ENCODE data around the gene MYH9.
"Not testable (repeated sequence)": the region's sequence is repeated elsewhere in the genome, so short reads cannot be mapped to it uniquely, and the experiment has no call there.

MYH9 gene

DNA sequence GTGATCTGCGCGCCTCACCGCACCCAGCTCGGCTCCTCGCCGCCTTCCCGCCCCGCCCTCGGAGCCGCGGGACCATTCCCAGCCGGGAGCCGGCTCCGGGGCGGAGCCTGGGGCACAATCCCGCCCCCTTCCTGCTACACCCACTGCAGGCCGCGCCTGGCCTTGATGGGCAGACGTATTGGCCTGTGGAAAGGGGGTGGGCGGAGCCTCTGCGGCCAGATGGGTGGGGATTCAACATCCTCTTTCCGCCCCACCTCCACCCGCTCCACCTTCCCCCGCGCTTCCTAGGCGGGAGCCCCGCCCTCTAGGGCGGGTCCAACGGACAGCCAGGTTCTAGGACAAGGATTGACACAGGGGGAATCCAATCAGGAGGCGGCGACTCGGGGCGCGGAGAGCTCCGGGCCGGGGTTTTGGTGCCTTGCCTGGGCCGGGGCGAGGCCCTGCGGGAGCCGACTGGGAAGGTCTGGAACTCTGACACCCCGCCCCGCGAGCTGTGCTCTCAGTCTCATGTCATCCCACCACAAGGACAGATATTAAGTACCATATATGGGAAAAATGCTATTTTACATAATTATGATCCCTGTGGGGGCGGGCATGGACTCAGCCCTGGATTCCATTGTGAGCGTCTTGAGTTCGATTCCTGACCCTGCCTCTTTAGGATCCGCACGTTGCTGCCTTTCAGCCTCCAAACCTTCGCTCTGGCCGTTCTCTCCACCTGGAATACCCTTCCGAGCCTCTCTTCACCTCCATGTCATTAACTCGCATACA lies at the start of gene MYH9:
TSS of gene MYH9 (minus strand) at position 9 of the 768 bp plus-strand sequence. CDS start 38,731 bp downstream, outside the sequence.
- Mint-ChIP-seq H3K36me3 (ENCODE audit: low read depth) (peaks cover 27% of the 10 kb centered on the region), H3K27ac (peak within 1 kb of the TSS; percentile 99), H3K4me1 (ENCODE audit: low read depth) (peaks cover 44% of the 10 kb centered on the region), H3K4me3 (peak within 1 kb of the TSS; percentile 94), H3K9me3 (no peaks in the 10 kb centered on the region), H3K27me3 (no peaks in the 10 kb centered on the region)

DNA sequence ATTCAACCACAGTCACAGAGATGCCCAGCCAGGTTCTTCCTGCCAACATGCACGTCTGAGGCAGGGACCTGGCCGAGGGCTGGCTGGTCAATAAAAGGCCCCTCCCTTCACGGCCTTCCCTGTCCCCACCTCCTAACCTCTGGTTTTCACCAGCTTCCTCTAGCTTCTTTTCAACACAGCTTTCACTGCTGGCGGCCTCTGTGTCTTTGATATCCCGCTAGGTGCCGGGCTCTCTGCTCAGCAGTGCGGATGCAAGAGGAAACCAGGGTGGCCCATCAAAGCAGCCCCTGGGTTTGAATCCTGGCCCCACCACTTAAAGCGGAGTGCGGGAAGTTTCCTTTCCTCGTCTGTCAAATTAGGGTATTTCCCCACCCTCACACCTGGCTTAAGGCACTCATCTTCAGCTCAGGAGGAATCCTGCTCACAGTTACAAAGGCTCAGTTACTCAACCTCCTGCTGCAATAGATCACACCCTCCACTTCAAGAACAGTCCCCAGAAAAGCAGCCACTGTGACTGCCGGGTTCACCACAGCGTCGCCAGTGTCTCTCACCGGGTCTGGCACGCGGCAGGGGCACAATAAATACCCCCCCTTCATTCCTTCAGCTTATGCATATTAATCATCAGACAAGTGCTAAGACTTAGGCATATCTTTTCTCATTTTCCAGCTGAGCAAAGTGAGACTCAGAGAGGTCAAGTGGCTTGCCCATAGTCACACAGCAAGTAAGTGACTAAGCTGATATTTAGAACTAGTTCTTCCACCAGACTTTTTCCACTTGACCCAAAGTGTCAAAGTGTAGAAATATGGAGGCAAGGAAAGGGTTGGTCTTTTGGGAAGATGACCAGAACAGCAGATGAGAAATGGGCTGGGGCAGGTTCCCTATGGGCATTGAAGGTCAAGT lies 48.0 kb upstream of the MYH9 start:
- no peaks in the 10 kb centered on the region for H3K9me3 Mint-ChIP-seq
- no peaks in the 10 kb centered on the region for H3K27me3 Mint-ChIP-seq
- H3K27ac Mint-ChIP-seq: peak overlapping the region; percentile 97
- peaks cover 53% of the 10 kb centered on the region for H3K4me1 Mint-ChIP-seq (ENCODE audit: low read depth)
- H3K4me3 Mint-ChIP-seq: peak overlapping the region; percentile 76
- H3K36me3 Mint-ChIP-seq (ENCODE audit: low read depth): no peaks in the 10 kb centered on the region

DNA sequence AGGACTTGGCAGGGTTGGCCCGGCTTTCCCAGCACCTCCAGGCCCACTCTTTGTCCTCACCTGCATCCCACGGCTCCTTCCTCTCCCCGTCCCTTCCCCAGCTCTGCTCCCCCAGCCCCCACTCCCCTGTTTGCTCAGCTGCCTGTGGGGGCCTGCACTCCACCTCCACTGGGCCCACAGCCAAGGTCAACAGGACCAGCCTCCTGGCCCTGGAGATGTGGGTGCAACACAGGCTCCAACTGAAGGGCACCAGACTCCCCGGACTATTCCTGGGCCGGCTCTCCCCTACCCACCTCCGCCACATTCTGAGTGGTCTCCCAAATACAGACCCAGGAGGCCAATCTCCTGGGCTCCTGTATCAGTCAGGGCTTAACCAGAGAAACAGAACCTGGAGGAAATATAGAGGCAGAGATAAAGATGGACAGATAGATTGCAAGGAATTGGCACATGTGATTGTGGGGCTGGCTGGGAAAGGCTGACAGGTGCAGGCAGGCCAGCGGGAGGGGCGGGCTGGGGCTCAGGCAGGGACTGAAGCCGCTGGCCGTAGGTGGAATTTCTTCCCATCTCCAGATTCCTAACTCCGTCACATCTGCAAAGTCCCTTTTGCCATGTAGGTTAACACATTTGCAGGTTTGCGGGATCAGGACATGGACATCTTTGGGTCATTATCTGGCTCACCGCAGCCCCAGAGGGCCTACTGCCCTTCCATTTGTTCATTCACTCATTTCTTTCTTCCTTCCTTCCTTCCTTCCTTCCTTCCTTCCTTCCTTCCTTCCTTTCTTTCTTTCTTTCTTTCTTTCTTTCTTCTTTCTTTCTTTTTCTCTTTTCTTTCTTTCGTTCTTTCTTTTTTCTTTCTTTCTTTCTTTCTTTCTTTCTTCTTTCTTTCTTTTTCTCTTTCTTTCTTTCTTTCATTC lies 45.8 kb upstream of the MYH9 start:
- H3K36me3 Mint-ChIP-seq (ENCODE audit: low read depth): no peaks in the 10 kb centered on the region
- no peak overlapping the region for H3K4me3 Mint-ChIP-seq
- peaks cover 32% of the 10 kb centered on the region for H3K4me1 Mint-ChIP-seq (ENCODE audit: low read depth)
- no peaks in the 10 kb centered on the region for H3K9me3 Mint-ChIP-seq
- H3K27ac Mint-ChIP-seq: peak overlapping the region; percentile 97
- no peaks in the 10 kb centered on the region for H3K27me3 Mint-ChIP-seq

DNA sequence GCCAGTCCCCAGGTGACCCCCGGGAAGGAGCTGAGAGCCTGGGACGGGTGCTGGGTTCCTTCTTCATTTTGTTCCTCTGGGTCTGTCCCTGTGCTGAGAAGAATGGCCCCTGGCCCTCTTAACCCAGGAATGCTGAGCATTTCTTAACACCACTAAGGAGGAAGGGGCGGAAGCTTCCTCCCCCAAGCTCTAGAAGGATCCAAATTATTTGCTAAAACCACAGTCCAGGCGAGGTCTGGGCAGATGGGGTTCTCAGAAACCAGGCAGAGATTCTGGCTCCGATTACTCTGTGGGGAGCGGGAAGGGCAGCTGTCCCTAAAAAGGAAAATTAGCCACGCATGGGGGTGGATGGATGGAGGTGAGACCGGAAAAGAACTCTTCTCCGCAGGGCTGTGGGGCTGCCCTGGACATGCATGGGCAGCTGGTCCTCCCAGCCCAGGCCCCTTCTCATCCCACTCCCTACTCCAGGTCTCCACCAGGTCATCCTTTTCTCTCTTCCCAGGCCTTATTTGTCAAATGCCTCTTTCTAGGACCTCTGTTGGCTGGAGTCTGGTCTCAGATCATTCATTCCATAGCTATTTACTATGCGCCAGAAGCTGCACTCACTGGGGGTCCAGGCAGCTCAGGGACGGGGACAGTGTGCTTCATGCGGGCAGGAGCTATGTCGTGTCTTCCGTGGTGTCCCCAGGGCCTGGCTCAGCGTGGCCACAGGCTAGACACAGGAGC lies 45.0 kb upstream of the MYH9 start:
- Mint-ChIP-seq H3K27ac (no peak overlapping the region), H3K9me3 (no peaks in the 10 kb centered on the region), H3K27me3 (no peaks in the 10 kb centered on the region), H3K4me3 (no peak overlapping the region), H3K36me3 (ENCODE audit: low read depth) (no peaks in the 10 kb centered on the region), H3K4me1 (ENCODE audit: low read depth) (peaks cover 32% of the 10 kb centered on the region)

DNA sequence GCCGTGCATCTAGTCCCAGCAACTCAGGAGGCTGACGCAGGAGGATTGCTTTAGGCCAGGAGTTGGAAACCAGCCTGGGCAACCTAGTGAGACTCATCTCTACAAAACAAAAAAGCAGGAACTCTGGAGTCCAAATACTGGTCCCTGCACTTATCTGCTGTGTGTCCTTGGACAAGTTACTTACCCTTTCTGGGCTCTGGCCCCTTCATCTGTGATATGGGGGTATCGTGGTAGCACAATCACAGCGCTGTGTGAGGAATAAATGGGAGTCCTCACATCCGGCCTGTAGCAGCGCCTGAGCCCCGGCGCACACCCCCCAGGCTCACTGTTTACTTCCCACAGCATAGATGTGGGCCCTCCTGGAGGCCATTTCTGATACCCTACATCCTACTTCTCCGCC lies 44.2 kb upstream of the MYH9 start:
- H3K27ac Mint-ChIP-seq: no peak overlapping the region
- no peak overlapping the region for H3K4me3 Mint-ChIP-seq
- no peaks in the 10 kb centered on the region for H3K36me3 Mint-ChIP-seq (ENCODE audit: low read depth)
- no peaks in the 10 kb centered on the region for H3K27me3 Mint-ChIP-seq
- H3K4me1 Mint-ChIP-seq (ENCODE audit: low read depth): peaks cover 29% of the 10 kb centered on the region
- H3K9me3 Mint-ChIP-seq: no peaks in the 10 kb centered on the region

DNA sequence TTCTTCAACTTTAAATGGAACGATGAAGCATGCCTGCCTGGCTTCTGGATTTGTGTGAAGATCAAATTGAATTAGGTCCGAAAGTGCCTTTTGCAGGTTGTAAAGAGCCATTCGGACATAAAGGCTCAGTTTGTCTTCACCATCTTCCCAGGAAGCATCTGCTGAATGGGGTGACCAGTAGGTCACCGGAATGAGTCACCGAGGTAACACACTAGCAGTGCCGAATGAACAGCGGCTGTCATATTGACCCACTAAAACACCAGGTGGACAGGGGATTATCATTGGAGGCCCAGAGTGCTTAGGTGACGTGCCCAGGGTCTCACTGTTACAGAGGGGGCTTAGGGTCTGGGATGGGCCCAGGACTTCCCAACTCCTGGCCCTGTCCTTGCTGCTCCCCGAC lies 43.1 kb upstream of the MYH9 start:
- Mint-ChIP-seq H3K27ac (no peak overlapping the region), H3K27me3 (no peaks in the 10 kb centered on the region), H3K9me3 (no peaks in the 10 kb centered on the region), H3K4me1 (ENCODE audit: low read depth) (peaks cover 26% of the 10 kb centered on the region), H3K4me3 (no peak overlapping the region), H3K36me3 (ENCODE audit: low read depth) (no peaks in the 10 kb centered on the region)

DNA sequence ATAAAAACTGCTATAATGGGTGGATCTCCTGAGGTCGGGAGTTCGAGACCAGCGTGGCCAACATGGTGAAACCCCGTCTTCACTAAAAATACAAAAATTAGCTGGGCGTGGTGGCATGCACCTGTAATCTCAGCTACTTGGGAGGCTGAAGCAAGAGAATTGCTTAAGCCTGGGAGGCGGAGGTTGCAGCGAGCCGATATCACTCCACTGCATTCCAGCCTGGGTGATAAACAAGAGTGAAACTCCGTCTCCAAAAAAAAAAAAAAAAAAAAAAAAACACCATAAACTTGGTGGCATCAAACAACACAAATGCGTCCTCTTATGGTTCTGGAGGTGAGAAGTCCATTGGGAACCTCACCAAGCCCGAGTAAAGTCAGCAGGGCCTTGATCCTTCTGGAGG lies 40.2 kb upstream of the MYH9 start:
- not testable (repeated sequence) for H3K27me3 Mint-ChIP-seq; H3K36me3 Mint-ChIP-seq (ENCODE audit: low read depth); H3K4me3 Mint-ChIP-seq; H3K27ac Mint-ChIP-seq; H3K9me3 Mint-ChIP-seq
- H3K4me1 Mint-ChIP-seq (ENCODE audit: low read depth): peaks cover 25% of the 10 kb centered on the region

DNA sequence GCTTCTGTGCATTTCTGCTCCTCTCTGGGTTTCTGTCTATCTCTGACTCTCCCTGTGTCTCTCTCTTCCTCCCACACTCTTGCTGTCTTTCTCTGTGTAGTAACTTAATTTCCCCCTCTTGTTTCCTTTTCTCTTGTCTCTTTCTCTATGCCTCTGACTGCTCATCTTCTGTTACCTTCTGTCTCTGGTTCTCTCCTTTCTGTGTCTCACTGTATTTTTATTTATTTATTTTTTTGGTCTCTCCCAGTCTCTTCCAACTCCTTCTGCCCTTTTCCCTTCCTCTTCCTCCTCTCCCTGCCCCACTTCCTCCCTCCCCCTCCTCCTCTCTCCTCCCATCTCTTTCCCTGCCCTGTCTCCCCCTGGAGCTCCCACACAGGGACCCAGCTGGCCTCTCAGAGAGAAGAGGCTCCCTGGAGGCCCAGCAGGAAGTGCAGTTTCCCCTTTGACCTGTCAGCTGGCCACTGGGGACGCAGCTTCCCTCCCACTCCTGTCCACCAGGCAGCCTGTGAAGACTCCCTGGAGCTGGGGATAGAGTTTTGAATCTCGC lies 38.3 kb upstream of the MYH9 start:
- no peaks in the 10 kb centered on the region for H3K36me3 Mint-ChIP-seq (ENCODE audit: low read depth)
- H3K4me1 Mint-ChIP-seq (ENCODE audit: low read depth): peaks cover 25% of the 10 kb centered on the region
- peak overlapping the region; percentile 80 for H3K27ac Mint-ChIP-seq
- H3K27me3 Mint-ChIP-seq: no peaks in the 10 kb centered on the region
- H3K9me3 Mint-ChIP-seq: no peaks in the 10 kb centered on the region
- H3K4me3 Mint-ChIP-seq: no peak overlapping the region

DNA sequence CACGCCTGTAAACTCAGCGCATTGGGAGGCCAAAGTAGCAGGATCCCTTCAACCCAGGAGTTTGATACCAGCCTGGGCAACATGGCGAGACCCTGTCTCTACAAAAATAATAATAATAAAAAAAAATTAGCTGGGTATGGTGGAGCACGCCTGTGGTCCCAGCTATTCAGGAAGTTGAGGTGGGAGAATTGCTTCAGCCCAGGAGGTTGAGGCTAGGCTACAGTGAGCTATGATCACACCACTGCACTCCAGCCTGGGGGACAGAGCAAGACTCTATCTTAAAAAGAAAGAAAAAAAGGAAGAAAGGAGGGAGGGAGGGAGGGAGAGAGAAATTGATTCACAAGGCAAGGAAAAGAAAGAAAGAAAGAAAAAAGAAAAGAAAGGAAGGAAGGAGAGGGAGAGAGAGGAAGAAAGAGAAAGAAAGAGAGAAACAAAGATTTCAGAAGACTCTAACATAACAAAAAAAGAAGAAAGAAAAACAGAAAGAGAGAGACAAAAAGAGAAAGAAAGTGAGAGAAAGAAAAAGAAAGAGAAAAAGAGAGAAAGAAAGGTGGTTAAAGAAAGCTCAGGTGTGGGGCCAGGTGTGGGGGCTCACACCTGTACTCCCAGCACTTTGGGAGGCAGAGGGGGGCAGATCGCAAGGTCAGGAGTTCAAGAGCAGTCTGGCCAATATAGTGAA lies 37.3 kb upstream of the MYH9 start:
- H3K4me3 Mint-ChIP-seq: no peak overlapping the region
- H3K9me3 Mint-ChIP-seq: no peaks in the 10 kb centered on the region
- peak overlapping the region; percentile 47 for H3K27ac Mint-ChIP-seq

DNA sequence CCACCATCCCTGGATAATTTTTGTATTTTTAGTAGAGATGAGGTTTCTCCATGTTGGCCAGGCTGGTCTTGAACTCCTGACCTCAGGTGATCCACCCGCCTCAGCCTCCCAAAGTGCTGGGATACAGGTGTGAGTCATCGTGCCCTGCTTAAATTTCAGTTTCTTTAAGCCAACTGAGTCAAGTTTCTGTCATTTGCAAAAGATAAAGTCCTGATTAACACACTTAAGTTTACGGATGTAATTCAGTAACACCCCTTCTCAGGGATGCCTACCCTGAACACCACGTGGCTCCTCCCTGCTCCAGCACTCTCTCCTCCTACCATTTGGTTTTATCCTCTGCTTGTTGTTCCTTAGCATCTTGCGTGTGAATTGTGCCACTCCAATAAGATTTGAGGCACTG lies 36.7 kb upstream of the MYH9 start:
- H3K27me3 Mint-ChIP-seq; H3K4me3 Mint-ChIP-seq; H3K27ac Mint-ChIP-seq; H3K9me3 Mint-ChIP-seq; H3K36me3 Mint-ChIP-seq (ENCODE audit: low read depth): not testable (repeated sequence)
- peaks cover 28% of the 10 kb centered on the region for H3K4me1 Mint-ChIP-seq (ENCODE audit: low read depth)

More for the DNA sequence above, 37.3 kb upstream of the MYH9 start:
- H3K27me3 Mint-ChIP-seq: no peaks in the 10 kb centered on the region
- peaks cover 25% of the 10 kb centered on the region for H3K4me1 Mint-ChIP-seq (ENCODE audit: low read depth)
- no peaks in the 10 kb centered on the region for H3K36me3 Mint-ChIP-seq (ENCODE audit: low read depth)

DNA sequence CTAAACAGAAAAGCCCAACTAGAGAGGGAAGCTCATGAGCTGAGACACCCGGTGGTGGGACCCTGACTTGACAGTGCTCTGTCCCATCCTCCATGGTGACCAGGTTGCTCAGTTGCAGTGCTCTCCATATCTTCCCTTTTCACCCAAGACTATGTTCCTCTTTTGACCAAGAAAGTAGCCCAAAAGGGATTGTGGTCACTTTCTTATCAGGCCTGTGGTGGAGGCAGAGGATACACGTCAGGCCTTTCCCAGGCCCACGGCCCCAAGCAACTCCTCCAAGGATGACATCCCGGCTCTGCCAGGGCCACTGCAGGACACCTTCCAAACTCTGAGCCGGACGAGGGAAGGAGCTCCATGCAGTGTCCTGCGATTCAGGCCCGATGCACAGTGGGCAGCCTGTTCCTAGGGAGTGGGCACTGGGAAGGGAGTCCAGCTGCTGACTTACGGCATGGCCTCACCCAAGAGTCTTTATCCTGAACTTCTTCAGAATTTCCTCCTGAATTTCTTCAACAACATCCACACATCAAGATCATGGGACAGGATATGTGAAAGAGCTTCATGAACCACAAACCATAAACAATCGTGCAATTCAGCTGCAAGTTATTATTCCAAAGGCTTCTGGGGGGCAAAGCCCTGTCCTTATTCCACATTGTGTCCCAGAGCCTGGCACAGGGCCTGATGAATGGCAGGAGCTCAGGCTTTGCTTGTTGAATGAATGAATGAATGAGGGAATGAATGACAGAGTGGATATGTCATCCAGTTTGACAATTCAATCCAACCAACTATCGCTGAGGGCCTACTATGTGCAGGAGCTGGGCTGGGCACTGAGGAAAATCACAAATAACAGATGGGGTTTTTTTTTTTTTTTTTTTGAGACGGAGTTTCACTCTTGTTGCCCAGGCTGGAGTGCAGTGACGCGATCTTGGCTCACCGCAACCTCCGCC lies 36.0 kb upstream of the MYH9 start:
- no peaks in the 10 kb centered on the region for H3K9me3 Mint-ChIP-seq
- H3K36me3 Mint-ChIP-seq (ENCODE audit: low read depth): no peaks in the 10 kb centered on the region
- no peak overlapping the region for H3K27ac Mint-ChIP-seq
- H3K27me3 Mint-ChIP-seq: no peaks in the 10 kb centered on the region
- H3K4me3 Mint-ChIP-seq: no peak overlapping the region
- H3K4me1 Mint-ChIP-seq (ENCODE audit: low read depth): peaks cover 36% of the 10 kb centered on the region

DNA sequence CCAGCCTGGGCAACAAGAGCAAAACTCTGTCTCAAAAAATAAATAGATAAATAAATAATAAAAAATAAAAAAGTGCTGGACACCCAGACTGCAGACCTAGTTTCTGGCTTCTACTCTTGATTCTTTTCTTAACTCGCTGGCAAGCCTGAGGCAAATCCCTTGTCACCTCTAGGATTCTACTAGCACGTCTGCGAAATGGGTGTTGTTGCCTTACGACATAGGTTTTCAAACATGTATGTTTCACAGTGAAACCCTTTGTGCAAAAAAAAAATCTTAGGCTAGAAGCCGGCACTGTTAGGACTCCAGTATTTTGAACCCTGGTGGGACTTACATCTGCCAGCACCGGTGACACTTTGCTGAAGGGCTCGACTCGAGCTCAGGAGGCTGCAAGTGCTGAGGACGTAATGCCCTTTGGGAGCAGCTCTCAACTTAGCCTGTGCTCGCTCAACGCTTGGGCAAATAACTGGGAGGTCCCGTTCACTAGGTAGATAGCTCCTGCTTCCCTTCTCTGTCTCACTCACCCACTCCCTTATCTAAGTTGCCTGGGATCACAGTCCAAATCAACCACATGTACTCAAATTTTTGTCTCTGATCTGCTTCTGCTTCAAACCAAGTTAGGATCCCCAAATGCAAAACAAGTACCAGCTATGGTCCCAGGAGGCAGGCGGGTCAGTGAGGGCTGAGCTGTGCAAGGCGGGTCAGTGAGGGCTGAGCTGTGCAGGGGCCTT lies 34.7 kb upstream of the MYH9 start:
- H3K36me3 Mint-ChIP-seq (ENCODE audit: low read depth): no peaks in the 10 kb centered on the region
- peaks cover 38% of the 10 kb centered on the region for H3K4me1 Mint-ChIP-seq (ENCODE audit: low read depth)
- no peaks in the 10 kb centered on the region for H3K27me3 Mint-ChIP-seq
- no peak overlapping the region for H3K4me3 Mint-ChIP-seq
- H3K27ac Mint-ChIP-seq: no peak overlapping the region
- no peaks in the 10 kb centered on the region for H3K9me3 Mint-ChIP-seq
